Loucy (cell line): ENCODE data around the gene CLNS1A.

ENCODE experiments used
- EZH2phosphoT487 ChIP-seq: fragments of 200-600 bp; IDR thresholded peaks from 2 replicates; pipeline ENCODE4 v1.6.1; 2018; ENCODE audit warnings: antibody characterized with exemption, mild to moderate bottlenecking, moderate library complexity, borderline replicate concordance
- TF ChIP-seq, protein P1 (sequence below): fragments of 200-600 bp; sonication (generic); conservative IDR thresholded peaks from 2 replicates; pipeline ENCODE4 v1.5.1; 2014; ENCODE audit warnings: mild to moderate bottlenecking, antibody characterized with exemption, low read length

DNA sequence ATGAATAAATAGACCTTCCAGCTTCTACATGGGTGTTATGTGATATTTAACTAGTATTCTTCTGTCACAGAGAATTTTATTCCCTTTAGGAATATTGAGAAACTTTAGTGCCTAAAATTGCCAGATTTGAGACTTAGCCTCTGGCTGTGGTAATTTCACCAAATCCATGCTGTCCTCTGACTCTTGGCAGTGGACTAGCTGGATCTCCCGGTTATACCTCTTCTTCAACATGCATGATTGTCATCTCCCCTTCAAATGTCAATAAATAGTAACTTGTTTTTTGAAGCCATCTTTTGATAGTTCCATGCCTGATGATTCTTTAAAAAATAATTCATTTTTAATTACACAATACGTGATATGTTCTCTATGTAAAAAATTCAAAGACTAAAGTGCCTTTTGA lies 39.4 kb downstream of the CLNS1A start:
- TF ChIP-seq, protein P1, sequence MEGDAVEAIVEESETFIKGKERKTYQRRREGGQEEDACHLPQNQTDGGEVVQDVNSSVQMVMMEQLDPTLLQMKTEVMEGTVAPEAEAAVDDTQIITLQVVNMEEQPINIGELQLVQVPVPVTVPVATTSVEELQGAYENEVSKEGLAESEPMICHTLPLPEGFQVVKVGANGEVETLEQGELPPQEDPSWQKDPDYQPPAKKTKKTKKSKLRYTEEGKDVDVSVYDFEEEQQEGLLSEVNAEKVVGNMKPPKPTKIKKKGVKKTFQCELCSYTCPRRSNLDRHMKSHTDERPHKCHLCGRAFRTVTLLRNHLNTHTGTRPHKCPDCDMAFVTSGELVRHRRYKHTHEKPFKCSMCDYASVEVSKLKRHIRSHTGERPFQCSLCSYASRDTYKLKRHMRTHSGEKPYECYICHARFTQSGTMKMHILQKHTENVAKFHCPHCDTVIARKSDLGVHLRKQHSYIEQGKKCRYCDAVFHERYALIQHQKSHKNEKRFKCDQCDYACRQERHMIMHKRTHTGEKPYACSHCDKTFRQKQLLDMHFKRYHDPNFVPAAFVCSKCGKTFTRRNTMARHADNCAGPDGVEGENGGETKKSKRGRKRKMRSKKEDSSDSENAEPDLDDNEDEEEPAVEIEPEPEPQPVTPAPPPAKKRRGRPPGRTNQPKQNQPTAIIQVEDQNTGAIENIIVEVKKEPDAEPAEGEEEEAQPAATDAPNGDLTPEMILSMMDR = no peak
- TF ChIP-seq EZH2phosphoT487 = no peak
